HS-27A (cell line): ENCODE results near the gene FHAD1.
"Not testable (repeated sequence)": the region's sequence is repeated elsewhere in the genome, so short reads cannot be mapped to it uniquely, and the experiment has no call there.

Experiments
- DNase-seq: peaks from one replicate; pipeline ENCODE4 v3.0.0-alpha.2; 2012; ENCODE audit warnings: low read depth, missing footprints

The FHAD1 gene

GRCh38 chr1:15370781-15371520 lies 123.9 kb downstream of the FHAD1 start:
- DNase-seq, result no peak

- DNase-seq, result no peak
Observed at GRCh38 chr1:15371610-15372545, 124.9 kb downstream of the FHAD1 start.

GRCh38 chr1:15378729-15379128 lies 131.7 kb downstream of the FHAD1 start:
- DNase-seq, result no peak

GRCh38 chr1:15379151-15379550 lies 132.1 kb downstream of the FHAD1 start:
- DNase-seq, result not testable (repeated sequence)

- no peak for DNase-seq
Observed at GRCh38 chr1:15380601-15381508, 133.8 kb downstream of the FHAD1 start.

GRCh38 chr1:15381805-15382204 lies 134.8 kb downstream of the FHAD1 start:
- DNase-seq, result no peak

- no peak for DNase-seq
Observed at GRCh38 chr1:15382601-15383518, 135.8 kb downstream of the FHAD1 start.

- DNase-seq, result no peak
Observed at GRCh38 chr1:15383810-15384209, 136.8 kb downstream of the FHAD1 start.

GRCh38 chr1:15384301-15384901 lies 137.4 kb downstream of the FHAD1 start:
- no peak for DNase-seq

- no peak for DNase-seq
Observed at GRCh38 chr1:15385420-15385819, 138.4 kb downstream of the FHAD1 start.

- DNase-seq, result no peak
Observed at GRCh38 chr1:15386164-15386749, 139.2 kb downstream of the FHAD1 start.

GRCh38 chr1:15388201-15388880 lies 141.3 kb downstream of the FHAD1 start:
- DNase-seq, result no peak

- not testable (repeated sequence) for DNase-seq
Observed at GRCh38 chr1:15389828-15390227, 142.8 kb downstream of the FHAD1 start.

- DNase-seq, result no peak
Observed at GRCh38 chr1:15390667-15391066, 143.6 kb downstream of the FHAD1 start.

GRCh38 chr1:15391366-15391765 lies 144.3 kb downstream of the FHAD1 start:
- DNase-seq, result no peak

GRCh38 chr1:15393475-15394257 lies 146.6 kb downstream of the FHAD1 start:
- no peak for DNase-seq

- no peak for DNase-seq
Observed at GRCh38 chr1:15394258-15394690, 147.3 kb downstream of the FHAD1 start.

- no peak for DNase-seq
Observed at GRCh38 chr1:15397236-15397635, 150.2 kb downstream of the FHAD1 start.

- no peak for DNase-seq
Observed at GRCh38 chr1:15399710-15400109, 152.7 kb downstream of the FHAD1 start.
